ENCODE measurements around the gene GRID2.

GRCh38 chr4:92714640-92715039 lies 410.9 kb downstream of the GRID2 start:
- TF ChIP-seq CTCF (IDR thresholded peaks at IDR 0.05) (no peak), POLR2A (IDR thresholded peaks at IDR 0.05) (no peak), POLR2AphosphoS5 (IDR thresholded peaks at IDR 0.05) (no peak)

All from breast epithelium (tissue), 3 donors.